Retinal pigment epithelial cell (primary cell): ENCODE results near the gene NR2F2.
"Not testable (repeated sequence)": the region's sequence is repeated elsewhere in the genome, so short reads cannot be mapped to it uniquely, and the experiment has no call there.

Experiments used
- DNase-seq: peaks from one replicate; pipeline ENCODE4 v3.0.0-alpha.2; 2010; ENCODE audit warnings: low read depth
- H3K4me3 ChIP-seq: 2 replicates; pipeline ENCODE4 v1.5.1; 2011; ENCODE audit warnings: mild to moderate bottlenecking, low read length, control low read depth, moderate library complexity
- CTCF ChIP-seq: conservative IDR thresholded peaks from 2 replicates; pipeline ENCODE4 v1.5.1; 2011; ENCODE audit warnings: low read depth, low read length, control low read depth, inconsistent platforms

The NR2F2 gene

GRCh38 chr15:96369351-96369750 lies 38.9 kb downstream of the NR2F2 start:
- no peak overlapping the region for H3K4me3 ChIP-seq
- no peak for TF ChIP-seq CTCF
- no peak for DNase-seq

- H3K4me3 ChIP-seq = no peak overlapping the region
- DNase-seq = no peak
- TF ChIP-seq CTCF = no peak
Observed at GRCh38 chr15:96369825-96370621, 39.5 kb downstream of the NR2F2 start.

GRCh38 chr15:96372554-96372953 lies 42.1 kb downstream of the NR2F2 start:
- no peak for TF ChIP-seq CTCF
- H3K4me3 ChIP-seq = no peak overlapping the region
- no peak for DNase-seq

- no peak for TF ChIP-seq CTCF
- no peak for DNase-seq
- H3K4me3 ChIP-seq = no peak overlapping the region
Observed at GRCh38 chr15:96374499-96374898, 44.0 kb downstream of the NR2F2 start.

- not testable (repeated sequence) for H3K4me3 ChIP-seq, DNase-seq
Observed at GRCh38 chr15:96379592-96379991, 49.1 kb downstream of the NR2F2 start.

- no peak for TF ChIP-seq CTCF
- DNase-seq = no peak
Observed at GRCh38 chr15:96381463-96381862, 51.0 kb downstream of the NR2F2 start.

GRCh38 chr15:96385195-96385594 lies 54.7 kb downstream of the NR2F2 start:
- DNase-seq = no peak
- no peak overlapping the region for H3K4me3 ChIP-seq
- no peak for TF ChIP-seq CTCF

More at GRCh38 chr15:96381463-96381862, 51.0 kb downstream of the NR2F2 start:
- H3K4me3 ChIP-seq = no peak overlapping the region

- no peak overlapping the region for H3K4me3 ChIP-seq
- no peak for DNase-seq
- TF ChIP-seq CTCF = no peak
Observed at GRCh38 chr15:96388673-96389072, 58.2 kb downstream of the NR2F2 start.
